ENCODE results near the gene STUB1.
A peak's percentile ranks its signal among the peaks of the same experiment; 100 is the strongest.

Gene STUB1

DNA sequence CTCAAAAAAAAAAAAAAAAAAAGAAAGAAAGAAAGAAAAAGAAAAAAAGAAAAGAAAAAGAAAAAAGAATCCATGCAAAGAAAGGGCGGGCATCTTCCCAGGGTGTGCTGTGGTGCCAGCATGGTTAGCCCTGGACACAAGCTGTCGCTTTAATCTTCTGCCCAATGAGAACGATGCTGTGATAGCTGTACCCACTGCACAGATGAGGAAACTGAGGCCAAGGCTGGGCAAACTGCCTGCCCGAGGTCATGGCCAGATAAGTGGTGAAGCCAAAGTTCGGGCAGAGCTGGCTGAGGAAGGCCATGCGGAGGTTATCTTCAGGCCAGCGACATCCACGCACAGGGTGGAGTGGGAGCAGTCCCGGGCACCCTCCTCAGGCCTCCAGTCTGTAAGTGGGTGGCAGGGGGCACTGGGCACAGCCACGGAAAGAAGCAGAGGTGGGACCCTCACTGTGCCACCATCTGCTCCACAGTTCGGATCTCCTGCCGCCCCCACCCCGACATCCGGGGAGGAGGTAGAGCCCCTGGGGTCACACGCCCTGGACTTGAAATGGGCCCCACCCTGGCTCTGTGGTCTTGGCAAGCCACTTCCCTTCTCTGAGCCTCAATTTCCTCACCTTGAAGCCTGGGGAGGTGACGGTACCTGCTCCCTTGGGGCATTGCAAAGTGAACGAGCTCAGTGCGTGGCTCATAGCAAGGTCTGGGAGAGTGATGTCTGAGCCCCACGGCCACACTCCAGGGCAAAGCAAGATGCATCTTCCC is 18.9 kb downstream of the STUB1 start:
- Histone ChIP-seq H3K4me3 (ENCODE audit: low read depth, low read length) (no peak overlapping the region), H3K27me3 (ENCODE audit: insufficient read depth, low read depth, severe bottlenecking) (no peaks in the 10 kb centered on the region)
- TF ChIP-seq, protein P1, sequence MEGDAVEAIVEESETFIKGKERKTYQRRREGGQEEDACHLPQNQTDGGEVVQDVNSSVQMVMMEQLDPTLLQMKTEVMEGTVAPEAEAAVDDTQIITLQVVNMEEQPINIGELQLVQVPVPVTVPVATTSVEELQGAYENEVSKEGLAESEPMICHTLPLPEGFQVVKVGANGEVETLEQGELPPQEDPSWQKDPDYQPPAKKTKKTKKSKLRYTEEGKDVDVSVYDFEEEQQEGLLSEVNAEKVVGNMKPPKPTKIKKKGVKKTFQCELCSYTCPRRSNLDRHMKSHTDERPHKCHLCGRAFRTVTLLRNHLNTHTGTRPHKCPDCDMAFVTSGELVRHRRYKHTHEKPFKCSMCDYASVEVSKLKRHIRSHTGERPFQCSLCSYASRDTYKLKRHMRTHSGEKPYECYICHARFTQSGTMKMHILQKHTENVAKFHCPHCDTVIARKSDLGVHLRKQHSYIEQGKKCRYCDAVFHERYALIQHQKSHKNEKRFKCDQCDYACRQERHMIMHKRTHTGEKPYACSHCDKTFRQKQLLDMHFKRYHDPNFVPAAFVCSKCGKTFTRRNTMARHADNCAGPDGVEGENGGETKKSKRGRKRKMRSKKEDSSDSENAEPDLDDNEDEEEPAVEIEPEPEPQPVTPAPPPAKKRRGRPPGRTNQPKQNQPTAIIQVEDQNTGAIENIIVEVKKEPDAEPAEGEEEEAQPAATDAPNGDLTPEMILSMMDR (IDR thresholded peaks at IDR 0.05; ENCODE audit: low read depth, low read length): no peak

DNA sequence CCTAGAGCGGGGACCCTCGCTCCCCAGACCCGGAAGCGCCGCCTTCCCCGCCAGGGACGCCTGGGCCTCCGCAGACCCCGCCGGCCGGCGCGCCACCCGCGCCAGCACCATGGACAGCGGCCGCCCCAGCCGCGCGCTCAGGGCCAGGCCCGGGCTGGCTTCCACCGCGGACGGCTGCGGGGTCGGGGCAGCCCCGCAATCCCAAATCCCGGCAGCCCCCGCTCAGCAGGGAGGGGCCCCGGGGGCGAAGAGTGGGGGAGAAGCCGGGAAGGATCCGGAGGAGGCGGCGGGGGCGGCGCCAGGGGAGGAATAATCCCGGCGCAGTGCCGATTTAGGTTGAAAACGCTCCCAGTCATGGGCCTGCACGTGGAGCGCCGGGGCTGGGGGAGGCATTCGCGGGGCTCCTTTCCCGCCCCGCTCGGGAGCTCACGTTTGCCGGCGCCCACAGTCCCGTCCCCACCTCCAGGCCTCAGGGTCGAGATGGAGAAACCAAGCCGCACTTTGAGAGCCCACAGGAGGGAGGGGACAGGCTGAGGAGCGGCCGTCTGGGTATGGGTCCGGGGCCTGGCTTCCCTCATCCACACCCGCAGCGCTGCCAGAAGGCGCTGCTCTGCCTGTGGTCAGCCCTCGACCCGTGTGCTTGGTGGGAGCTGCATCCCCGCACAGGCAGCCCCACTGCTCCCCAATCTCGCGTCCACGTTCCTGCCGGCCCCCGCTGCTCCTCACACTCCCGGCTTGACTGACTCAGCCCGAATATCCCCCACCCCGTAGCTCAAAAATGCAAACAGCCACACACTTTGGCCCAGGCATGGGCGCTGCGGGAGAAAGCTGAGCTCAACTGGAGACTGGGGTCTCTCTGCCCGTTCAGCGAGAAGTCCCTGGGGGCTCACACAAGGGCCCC is 20.7 kb downstream of the STUB1 start:
- H3K4me3 ChIP-seq (ENCODE audit: low read depth, low read length): no peak overlapping the region
- H3K36me3 ChIP-seq: peaks cover 18% of the 10 kb centered on the region
- DNase-seq: no peak
- TF ChIP-seq, protein P1 (IDR thresholded peaks at IDR 0.05; ENCODE audit: low read depth, low read length): no peak
- H3K9me3 ChIP-seq (ENCODE audit: severe bottlenecking): no peaks in the 10 kb centered on the region
- H3K27me3 ChIP-seq (ENCODE audit: insufficient read depth, low read depth, severe bottlenecking): no peaks in the 10 kb centered on the region
- no peak overlapping the region for H3K27ac ChIP-seq

More for the DNA sequence above, 18.9 kb downstream of the STUB1 start:
- DNase-seq: no peak
- no peaks in the 10 kb centered on the region for H3K9me3 ChIP-seq (ENCODE audit: severe bottlenecking)
- peaks cover 23% of the 10 kb centered on the region for H3K36me3 ChIP-seq
- no peak overlapping the region for H3K27ac ChIP-seq

DNA sequence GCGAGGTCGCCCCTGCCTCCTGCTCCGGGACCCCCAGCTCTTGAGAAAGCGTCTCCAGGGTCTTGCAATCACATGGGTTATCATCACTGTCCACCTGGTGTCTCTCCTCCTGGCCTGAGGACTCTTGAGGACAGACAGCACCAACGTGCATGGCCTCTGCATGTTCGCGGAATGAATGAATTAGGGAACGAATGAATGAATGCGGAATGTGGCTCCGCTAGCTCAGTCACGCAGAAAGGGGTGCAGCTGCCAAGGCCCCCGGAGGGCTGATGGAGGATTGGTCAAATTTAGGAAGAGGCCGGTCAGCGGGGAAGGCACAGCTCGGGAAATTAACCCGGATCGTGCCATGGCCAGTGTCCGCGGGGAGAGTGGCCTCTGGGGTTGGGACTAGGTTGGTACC is 22.1 kb downstream of the STUB1 start:
- Histone ChIP-seq H3K27me3 (ENCODE audit: insufficient read depth, low read depth, severe bottlenecking) (peaks cover 4% of the 10 kb centered on the region), H3K9me3 (ENCODE audit: severe bottlenecking) (no peaks in the 10 kb centered on the region), H3K4me3 (ENCODE audit: low read depth, low read length) (no peak overlapping the region), H3K27ac (no peak overlapping the region), H3K36me3 (peaks cover 18% of the 10 kb centered on the region)
- TF ChIP-seq, protein P1 (IDR thresholded peaks at IDR 0.05; ENCODE audit: low read depth, low read length): no peak
- no peak for DNase-seq

DNA sequence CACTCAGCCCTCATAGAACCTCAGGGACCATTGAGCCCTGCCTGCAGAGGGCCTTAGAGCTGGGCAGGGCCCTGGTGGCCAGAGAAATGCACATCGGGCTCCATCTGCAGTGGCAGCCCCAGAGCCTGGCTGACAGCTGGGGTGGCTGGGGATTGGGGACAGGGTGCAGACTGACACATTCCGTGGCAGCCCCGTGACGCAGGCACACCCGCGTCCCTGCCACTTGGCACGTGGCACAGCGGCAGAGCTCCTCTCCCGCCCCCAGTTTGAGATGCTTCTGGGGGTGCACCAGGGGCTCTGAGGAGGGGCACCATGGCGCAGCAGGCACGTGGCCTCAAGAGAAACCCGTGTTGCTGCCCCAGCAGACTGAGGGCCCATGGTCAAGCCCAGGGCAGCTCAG is 23.2 kb downstream of the STUB1 start:
- DNase-seq: no peak
- peaks cover 4% of the 10 kb centered on the region for H3K27me3 ChIP-seq (ENCODE audit: insufficient read depth, low read depth, severe bottlenecking)
- no peak overlapping the region for H3K27ac ChIP-seq
- no peak overlapping the region for H3K4me3 ChIP-seq (ENCODE audit: low read depth, low read length)
- no peaks in the 10 kb centered on the region for H3K9me3 ChIP-seq (ENCODE audit: severe bottlenecking)
- peaks cover 18% of the 10 kb centered on the region for H3K36me3 ChIP-seq
- TF ChIP-seq, protein P1 (IDR thresholded peaks at IDR 0.05; ENCODE audit: low read depth, low read length): no peak

DNA sequence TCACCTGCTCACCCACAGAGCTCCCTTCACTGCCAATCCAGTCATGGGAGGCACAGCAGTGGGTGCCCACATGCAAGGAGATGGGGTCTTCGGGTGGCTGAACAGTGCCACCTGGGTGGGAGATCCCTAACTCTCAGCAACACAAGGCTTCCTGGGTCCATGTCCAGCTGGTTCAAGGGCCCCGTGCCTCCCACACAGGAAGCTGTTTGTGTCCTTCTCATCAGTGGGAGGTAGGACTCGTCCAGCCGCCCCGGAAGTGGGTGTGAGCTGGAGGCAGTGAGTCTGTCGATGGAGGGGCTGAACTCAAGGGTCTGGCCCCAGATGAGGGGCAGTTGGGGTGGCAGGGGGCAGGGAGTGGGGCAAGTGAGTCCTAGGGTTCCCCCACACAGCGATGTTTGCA is 23.8 kb downstream of the STUB1 start:
- TF ChIP-seq, protein P1 (IDR thresholded peaks at IDR 0.05; ENCODE audit: low read depth, low read length): no peak
- DNase-seq: no peak
- Histone ChIP-seq H3K36me3 (peaks cover 16% of the 10 kb centered on the region), H3K4me3 (ENCODE audit: low read depth, low read length) (peak overlapping the region; percentile 88), H3K27ac (peak overlapping the region; percentile 91), H3K27me3 (ENCODE audit: insufficient read depth, low read depth, severe bottlenecking) (peaks cover 5% of the 10 kb centered on the region), H3K9me3 (ENCODE audit: severe bottlenecking) (no peaks in the 10 kb centered on the region)

Measured in WERI-Rb-1 (cell line).